ENCODE data around the gene HSBP1. TPM values are rescaled to one million over a fixed set of nuclear protein-coding genes. Genes with fewer than 3 reads are reported as not detected.
A peak's percentile ranks its signal among the peaks of the same experiment; 100 is the strongest.

Gene HSBP1
- total and polyA plus RNA-seq, 2 of the 13 experiments (the other 11 are each of a cell fraction or from before 2014, with no cell fraction given): 249 to 292 TPM

GRCh38 chr16:83813823-83814658, 6.3 kb downstream of the HSBP1 start (continued):
- no peak for TF ChIP-seq GPBP1L1 (CRISPR knock-in tag; IDR thresholded peaks at IDR 0.05)
- no peak for TF ChIP-seq CEBPZ (IDR thresholded peaks at IDR 0.05; ENCODE audit: low read length)
- no peak for TF ChIP-seq ZNF772 (CRISPR knock-in tag; IDR thresholded peaks at IDR 0.05)
- TF ChIP-seq MTA3 (CRISPR knock-in tag; IDR thresholded peaks at IDR 0.05): no peak
- no peak for TF ChIP-seq ZMYM3 (CRISPR knock-in tag; IDR thresholded peaks at IDR 0.05)
- 0 out of 2 replicates have a peak, but pooled peaks have one; percentile 50 for TF ChIP-seq CAMTA2 (CRISPR knock-in tag; IDR thresholded peaks at IDR 0.05; ENCODE audit: borderline replicate concordance)
- no peak for TF ChIP-seq CERS6 (CRISPR knock-in tag; IDR thresholded peaks at IDR 0.05)
- 0 out of 2 replicates have a peak, but pooled peaks have one; percentile 67 for TF ChIP-seq FOXJ3 (CRISPR knock-in tag; IDR thresholded peaks at IDR 0.05; ENCODE audit: borderline replicate concordance)
- 0 out of 4 replicates have a peak, but pooled peaks of 1 of the 2 experiments have one; percentile 9 for TF ChIP-seq EP300 (IDR thresholded peaks at IDR 0.05; ENCODE audit: low read depth in 2 of 2, low read length in 2 of 2)
- TF ChIP-seq EP300 (CRISPR knock-in tag; IDR thresholded peaks at IDR 0.05; ENCODE audit: borderline replicate concordance): peak; percentile 53
- no peak for TF ChIP-seq ZFP90 (CRISPR knock-in tag; IDR thresholded peaks at IDR 0.05; ENCODE audit: borderline replicate concordance)
- TF ChIP-seq YEATS2 (CRISPR knock-in tag; IDR thresholded peaks at IDR 0.05; ENCODE audit: borderline replicate concordance): peak; percentile 35; the same call in 1 of the 2 replicates
- peak; percentile 63; the same call in 1 of the 2 replicates for TF ChIP-seq IRF2 (CRISPR knock-in tag; IDR thresholded peaks at IDR 0.05)
- TF ChIP-seq HDAC2 (CRISPR knock-in tag; IDR thresholded peaks at IDR 0.05): peak; percentile 78; the same call in 1 of the 2 replicates
- no peak for TF ChIP-seq BRF2 (CRISPR knock-in tag; IDR thresholded peaks at IDR 0.05)
- TF ChIP-seq HNRNPUL1 (IDR thresholded peaks at IDR 0.05; ENCODE audit: low read depth, low read length): no peak
- TF ChIP-seq ZNF607 (CRISPR knock-in tag; IDR thresholded peaks at IDR 0.05; ENCODE audit: borderline replicate concordance): no peak
- TF ChIP-seq ZNF589 (CRISPR knock-in tag; conservative IDR thresholded peaks at IDR 0.05): no peak
- TF ChIP-seq ZEB1 (IDR thresholded peaks at IDR 0.05; ENCODE audit: insufficient replicate concordance, low read depth): peak; percentile 93
- no peak; the same call in 1 of the 2 replicates for TF ChIP-seq SSRP1 (CRISPR knock-in tag; IDR thresholded peaks at IDR 0.05)
- TF ChIP-seq ZBTB43 (CRISPR knock-in tag; conservative IDR thresholded peaks at IDR 0.05): peak; percentile 90
